Measurements from ENCODE around the gene SHB. TPM values are rescaled to one million over a fixed set of nuclear protein-coding genes. Genes with fewer than 3 reads are reported as not detected.

The SHB gene
- total and polyA plus RNA-seq, 8 donors = 16.1 to 26.8 (median 21.9) TPM

DNA sequence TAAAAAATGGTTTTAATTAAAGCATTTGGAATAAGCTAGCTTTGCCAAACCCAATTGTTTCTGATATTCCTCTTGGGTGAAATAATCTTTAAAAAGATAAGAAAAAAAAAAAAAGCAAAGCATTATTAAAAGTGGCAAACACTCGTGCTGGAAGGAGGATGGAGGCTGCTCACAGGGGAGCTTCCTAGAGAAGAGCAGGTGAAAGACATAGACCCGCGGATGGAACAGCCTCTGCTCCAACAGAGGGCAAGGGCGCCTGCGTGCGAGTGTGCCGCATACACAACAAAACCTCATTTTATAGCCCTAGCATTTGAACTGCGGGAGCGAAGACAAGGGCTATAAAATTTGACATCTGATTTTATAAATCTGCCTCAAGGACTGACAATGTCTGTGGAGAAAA lies 131.7 kb downstream of the SHB start:
- H3K36me3 ChIP-seq = peaks cover 0 to 9% of the 10 kb centered on the region in 2 donors
- H3K27me3 ChIP-seq = no peaks in the 10 kb centered on the region
- H3K4me1 ChIP-seq = peaks cover 4 to 7% of the 10 kb centered on the region in 2 donors
- peak overlapping the region in 1 of 2 donors; percentile 30 for H3K27ac ChIP-seq
- no peak for TF ChIP-seq CTCF (IDR thresholded peaks at IDR 0.05)
- DNase-seq = peak in 1 of 4 donors; percentile 22
- no peak overlapping the region for H3K4me3 ChIP-seq
- intact Hi-C loops (cut with DNase I) = loop anchor here in 1 of 2 donors (10.0 kb wide), 1 partner anchor 77 kb away; no protein-coding TSS in a partner anchor
- ATAC-seq = no peak
- H3K9me3 ChIP-seq = no peaks in the 10 kb centered on the region

- Histone ChIP-seq H3K36me3 (peaks cover 0 to 9% of the 10 kb centered on the region in 2 donors), H3K4me3 (no peak overlapping the region), H3K4me1 (peaks cover 4 to 6% of the 10 kb centered on the region in 2 donors), H3K27me3 (no peaks in the 10 kb centered on the region), H3K27ac (peak overlapping the region in 1 of 2 donors; percentile 1), H3K9me3 (no peaks in the 10 kb centered on the region)
- no peak for TF ChIP-seq CTCF (IDR thresholded peaks at IDR 0.05)
- intact Hi-C loops (cut with DNase I) = loop anchor here in 1 of 2 donors (10.0 kb wide), 1 partner anchor 78 kb away; no protein-coding TSS in a partner anchor
- DNase-seq (peak in 1 of 4 donors; percentile 13), ATAC-seq (peak; percentile 66)
These were observed 132.1 kb downstream of the SHB start for GRCh38 chr9:37936965-37937364.

- intact Hi-C loops (cut with DNase I) = loop anchor here in 1 of 2 donors (10.0 kb wide), 1 partner anchor 78 kb away; no protein-coding TSS in a partner anchor
- Histone ChIP-seq H3K4me3 (no peak overlapping the region), H3K27ac (peak overlapping the region in 1 of 2 donors; percentile 1), H3K9me3 (no peaks in the 10 kb centered on the region), H3K36me3 (peaks cover 0 to 9% of the 10 kb centered on the region in 2 donors), H3K4me1 (peaks cover 4 to 6% of the 10 kb centered on the region in 2 donors), H3K27me3 (no peaks in the 10 kb centered on the region)
- DNase-seq (no peak), ATAC-seq (no peak)
- no peak for TF ChIP-seq CTCF (IDR thresholded peaks at IDR 0.05)
These were observed 132.7 kb downstream of the SHB start for GRCh38 chr9:37936376-37936775.

DNA sequence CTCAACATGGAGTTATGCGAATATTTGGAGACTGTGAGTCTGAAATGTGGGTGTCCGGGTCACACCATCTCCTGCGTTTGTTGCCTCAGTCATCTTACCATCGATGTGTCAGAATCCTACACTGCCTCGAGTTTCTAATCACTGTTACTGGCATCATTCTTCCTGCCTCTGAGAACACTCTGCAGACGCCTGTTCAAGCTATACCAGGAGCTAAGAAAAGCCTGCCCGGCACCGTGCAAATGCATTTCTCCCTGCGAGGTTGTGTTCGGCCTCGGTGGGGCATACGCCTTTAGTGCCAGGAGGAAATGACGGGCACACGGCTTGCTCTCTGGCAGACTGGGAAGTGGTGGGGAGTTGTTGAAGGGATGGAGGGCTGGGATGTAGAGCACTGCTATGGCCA lies 133.9 kb downstream of the SHB start:
- Histone ChIP-seq H3K27ac (no peak overlapping the region), H3K4me1 (peaks cover 4 to 6% of the 10 kb centered on the region in 2 donors), H3K9me3 (no peaks in the 10 kb centered on the region), H3K36me3 (peaks cover 0 to 9% of the 10 kb centered on the region in 2 donors), H3K4me3 (no peak overlapping the region), H3K27me3 (no peaks in the 10 kb centered on the region)
- ATAC-seq (no peak), DNase-seq (peak in 1 of 4 donors; percentile 31)
- TF ChIP-seq CTCF (IDR thresholded peaks at IDR 0.05) = no peak
- intact Hi-C loops (cut with DNase I) = loop anchor here in 1 of 2 donors (10.0 kb wide), 1 partner anchor 80 kb away; no protein-coding TSS in a partner anchor

- no peak for ATAC-seq
- intact Hi-C loops (cut with DNase I) = loop anchor here in 1 of 2 donors (10.0 kb wide), 1 partner anchor 83 kb away; no protein-coding TSS in a partner anchor
- Histone ChIP-seq H3K4me1 (peaks cover 0 to 18% of the 10 kb centered on the region in 2 donors), H3K36me3 (peaks cover 0 to 14% of the 10 kb centered on the region in 2 donors), H3K27ac (no peak overlapping the region), H3K27me3 (no peaks in the 10 kb centered on the region), H3K4me3 (no peak overlapping the region), H3K9me3 (no peaks in the 10 kb centered on the region)
- no peak for TF ChIP-seq CTCF (IDR thresholded peaks at IDR 0.05)
- no peak for DNase-seq
These were observed 137.4 kb downstream of the SHB start for GRCh38 chr9:37931592-37931991.

All from left lung (tissue), 10 donors.